Measurements from ENCODE around the gene ZNF227.

Gene ZNF227

DNA sequence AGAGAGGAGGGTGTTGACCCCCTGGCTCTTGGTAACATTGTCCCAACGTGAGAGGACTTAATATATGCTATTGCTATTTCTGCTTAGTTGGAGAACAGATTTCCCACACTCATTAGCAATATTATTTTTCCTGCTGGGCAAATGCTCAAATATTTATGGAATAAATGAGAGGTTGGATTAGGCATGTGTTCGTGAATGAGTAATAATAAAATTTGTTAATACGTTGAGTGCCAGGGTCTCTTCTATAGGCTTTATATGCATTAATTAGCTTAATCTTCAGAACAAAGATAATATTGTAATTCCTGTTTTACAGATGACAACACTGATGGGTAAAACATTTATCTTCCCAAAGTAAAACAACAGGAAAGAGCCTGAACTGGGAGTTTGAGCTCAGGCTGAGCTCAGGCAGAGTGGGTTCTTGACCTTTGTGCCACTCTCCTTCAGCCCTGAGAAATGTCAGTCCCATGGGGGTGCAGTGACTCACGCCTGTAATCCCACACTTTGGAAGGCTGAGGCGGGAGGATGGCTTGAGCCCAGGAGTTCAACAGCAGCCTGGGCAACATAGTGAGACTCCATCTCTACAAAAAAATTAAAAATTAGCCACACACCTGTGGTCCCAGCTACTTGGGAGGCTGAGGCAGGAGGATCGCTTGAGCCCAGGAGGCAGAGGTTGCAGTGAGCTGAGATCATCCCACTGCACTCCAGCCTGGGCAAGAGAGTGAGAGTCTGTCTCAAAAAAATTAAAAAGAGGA lies 48.5 kb downstream of the ZNF227 start:
- H3K9me3 ChIP-seq (ENCODE audit: control insufficient read depth, low read length) = no peaks in the 10 kb centered on the region
- no peak overlapping the region for H3K9ac ChIP-seq
- no peaks in the 10 kb centered on the region for H3K27me3 ChIP-seq (ENCODE audit: control insufficient read depth, insufficient read depth, low read length)
- no peaks in the 10 kb centered on the region for H3K4me1 ChIP-seq
- H3K4me2 ChIP-seq (ENCODE audit: low read length) = peak overlapping the region; percentile 55
- H3K4me3 ChIP-seq (ENCODE audit: low read depth, low read length) = no peak overlapping the region
- H3K27ac ChIP-seq = no peak overlapping the region
- H3K36me3 ChIP-seq (ENCODE audit: control insufficient read depth, insufficient read depth, low read length) = no peaks in the 10 kb centered on the region
- TF ChIP-seq, protein P1, sequence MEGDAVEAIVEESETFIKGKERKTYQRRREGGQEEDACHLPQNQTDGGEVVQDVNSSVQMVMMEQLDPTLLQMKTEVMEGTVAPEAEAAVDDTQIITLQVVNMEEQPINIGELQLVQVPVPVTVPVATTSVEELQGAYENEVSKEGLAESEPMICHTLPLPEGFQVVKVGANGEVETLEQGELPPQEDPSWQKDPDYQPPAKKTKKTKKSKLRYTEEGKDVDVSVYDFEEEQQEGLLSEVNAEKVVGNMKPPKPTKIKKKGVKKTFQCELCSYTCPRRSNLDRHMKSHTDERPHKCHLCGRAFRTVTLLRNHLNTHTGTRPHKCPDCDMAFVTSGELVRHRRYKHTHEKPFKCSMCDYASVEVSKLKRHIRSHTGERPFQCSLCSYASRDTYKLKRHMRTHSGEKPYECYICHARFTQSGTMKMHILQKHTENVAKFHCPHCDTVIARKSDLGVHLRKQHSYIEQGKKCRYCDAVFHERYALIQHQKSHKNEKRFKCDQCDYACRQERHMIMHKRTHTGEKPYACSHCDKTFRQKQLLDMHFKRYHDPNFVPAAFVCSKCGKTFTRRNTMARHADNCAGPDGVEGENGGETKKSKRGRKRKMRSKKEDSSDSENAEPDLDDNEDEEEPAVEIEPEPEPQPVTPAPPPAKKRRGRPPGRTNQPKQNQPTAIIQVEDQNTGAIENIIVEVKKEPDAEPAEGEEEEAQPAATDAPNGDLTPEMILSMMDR (IDR thresholded peaks at IDR 0.05) = no peak
- H2AFZ ChIP-seq = no peak overlapping the region
- H3K79me2 ChIP-seq = no peaks in the 10 kb centered on the region

DNA sequence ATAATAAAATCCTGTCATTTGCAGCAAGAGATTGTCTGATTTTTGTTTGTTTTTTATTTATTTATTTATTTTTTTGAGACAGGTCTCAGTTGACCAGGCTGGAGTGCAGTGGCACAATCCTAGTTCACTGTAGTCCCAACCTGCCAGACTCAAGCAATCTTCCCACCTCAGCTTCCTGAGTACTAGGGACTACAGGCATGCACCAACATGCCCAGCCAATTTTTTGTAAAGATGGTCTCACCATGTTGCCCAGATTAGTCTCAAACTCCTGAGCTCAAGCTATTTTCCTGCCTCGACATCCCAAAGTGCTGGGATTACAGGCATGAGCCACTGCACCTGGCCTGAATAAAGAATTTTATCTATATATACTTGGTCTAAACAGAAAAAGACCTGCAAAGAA lies 65.0 kb downstream of the ZNF227 start:
- H3K4me2 ChIP-seq (ENCODE audit: low read length) = no peak overlapping the region
- H3K4me3 ChIP-seq (ENCODE audit: low read depth, low read length) = no peak overlapping the region
- TF ChIP-seq, protein P1 (IDR thresholded peaks at IDR 0.05) = no peak
- no peaks in the 10 kb centered on the region for H3K9me3 ChIP-seq (ENCODE audit: control insufficient read depth, low read length)
- no peak overlapping the region for H3K9ac ChIP-seq
- H3K79me2 ChIP-seq = no peaks in the 10 kb centered on the region
- no peak overlapping the region for H2AFZ ChIP-seq
- no peaks in the 10 kb centered on the region for H3K36me3 ChIP-seq (ENCODE audit: control insufficient read depth, insufficient read depth, low read length)
- no peaks in the 10 kb centered on the region for H3K27me3 ChIP-seq (ENCODE audit: control insufficient read depth, insufficient read depth, low read length)
- H3K27ac ChIP-seq = no peak overlapping the region
- no peaks in the 10 kb centered on the region for H3K4me1 ChIP-seq

- TF ChIP-seq, protein P1 (IDR thresholded peaks at IDR 0.05) = no peak
- Histone ChIP-seq H3K4me3 (ENCODE audit: low read depth, low read length) (no peak overlapping the region), H3K27me3 (ENCODE audit: control insufficient read depth, insufficient read depth, low read length) (no peaks in the 10 kb centered on the region), H3K4me1 (no peaks in the 10 kb centered on the region), H3K79me2 (no peaks in the 10 kb centered on the region), H3K9ac (no peak overlapping the region), H2AFZ (no peak overlapping the region), H3K27ac (no peak overlapping the region), H3K4me2 (ENCODE audit: low read length) (no peak overlapping the region), H3K9me3 (ENCODE audit: control insufficient read depth, low read length) (no peaks in the 10 kb centered on the region), H3K36me3 (ENCODE audit: control insufficient read depth, insufficient read depth, low read length) (no peaks in the 10 kb centered on the region)
These were observed 65.9 kb downstream of the ZNF227 start for GRCh38 chr19:44278181-44278690.

DNA sequence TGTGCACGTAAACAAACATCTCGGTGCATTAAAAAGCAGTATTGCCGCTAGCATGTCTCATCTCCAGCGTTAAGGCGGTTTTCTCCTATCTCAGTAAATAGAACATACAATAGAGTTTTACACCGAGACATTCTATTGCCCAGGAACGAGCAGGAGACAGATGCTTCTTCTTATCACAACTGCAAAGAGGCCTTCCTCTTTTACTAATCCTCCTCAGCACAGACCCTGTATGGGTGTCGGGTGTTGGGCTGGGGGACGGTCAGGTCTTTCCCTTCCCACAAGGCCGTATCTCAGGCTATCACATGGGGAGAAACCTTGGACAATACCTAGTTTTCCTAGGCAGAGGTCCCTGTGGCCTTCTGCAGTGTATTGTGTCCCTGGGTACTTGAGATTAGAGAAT lies 68.6 kb downstream of the ZNF227 start:
- Histone ChIP-seq H2AFZ (no peak overlapping the region), H3K79me2 (no peaks in the 10 kb centered on the region), H3K4me3 (ENCODE audit: low read depth, low read length) (no peak overlapping the region), H3K27ac (no peak overlapping the region), H3K9me3 (ENCODE audit: control insufficient read depth, low read length) (no peaks in the 10 kb centered on the region), H3K9ac (no peak overlapping the region), H3K36me3 (ENCODE audit: control insufficient read depth, insufficient read depth, low read length) (no peaks in the 10 kb centered on the region), H3K27me3 (ENCODE audit: control insufficient read depth, insufficient read depth, low read length) (no peaks in the 10 kb centered on the region), H3K4me2 (ENCODE audit: low read length) (no peak overlapping the region), H3K4me1 (no peaks in the 10 kb centered on the region)
- TF ChIP-seq, protein P1 (IDR thresholded peaks at IDR 0.05) = no peak

- Histone ChIP-seq H3K9ac (no peak overlapping the region), H3K4me3 (ENCODE audit: low read depth, low read length) (no peak overlapping the region), H2AFZ (no peak overlapping the region), H3K79me2 (no peaks in the 10 kb centered on the region), H3K27ac (no peak overlapping the region), H3K4me1 (no peaks in the 10 kb centered on the region), H3K9me3 (ENCODE audit: control insufficient read depth, low read length) (no peaks in the 10 kb centered on the region), H3K27me3 (ENCODE audit: control insufficient read depth, insufficient read depth, low read length) (no peaks in the 10 kb centered on the region), H3K36me3 (ENCODE audit: control insufficient read depth, insufficient read depth, low read length) (no peaks in the 10 kb centered on the region), H3K4me2 (ENCODE audit: low read length) (no peak overlapping the region)
- TF ChIP-seq, protein P1 (IDR thresholded peaks at IDR 0.05) = no peak
These were observed 70.5 kb downstream of the ZNF227 start for GRCh38 chr19:44282846-44283245.
